Common myeloid progenitor, CD34-positive (primary cell): ENCODE measurements around the gene EPHA3.

ENCODE experiments used
- CTCF ChIA-PET: fragments of 350-600 bp; sonication (Branson Sonifier 250); formaldehyde crosslinking; loops from one replicate; lab custom pipeline; 2021; ENCODE audit warnings: antibody characterized with exemption; lab: Charles Lee
- POLR2A ChIA-PET: fragments of 350-600 bp; sonication (Branson Sonifier 250); formaldehyde crosslinking; loops from one replicate; lab custom pipeline; 2021; ENCODE audit warnings: antibody characterized with exemption; lab: Charles Lee
- DNase-seq, 3 donors: peaks; one replicate each; pipeline versions ENCODE4 v3.0.0 to v3.0.0-alpha.2; 2013
- H3K27ac ChIP-seq, 2 experiments: 1 replicate in 1 of 2; 2 replicates in 1 of 2; pipeline ENCODE4 v1.7.0; 2013; ENCODE audit warnings: inconsistent platforms in 2 of 2, low read length in 2 of 2, mild to moderate bottlenecking in 2 of 2, low read depth in 1 of 2, moderate library complexity in 1 of 2; ENCODE audit not compliant: severe bottlenecking in 2 of 2, insufficient read depth in 1 of 2, poor library complexity in 1 of 2
- H3K27me3 ChIP-seq, 5 experiments: replicated peaks in 2 of 5; 1 replicate in 3 of 5; 2 replicates in 2 of 5; pipeline versions ENCODE4 v1.6.1 to v1.7.0; 2013; ENCODE audit warnings: low read length in 4 of 5, mild to moderate bottlenecking in 2 of 5, moderate library complexity in 2 of 5, inconsistent platforms in 1 of 5; ENCODE audit not compliant: insufficient read depth in 5 of 5, control insufficient read depth in 4 of 5
- H3K36me3 ChIP-seq, 4 experiments: 1 replicate in 2 of 4; 2 replicates in 2 of 4; pipeline versions ENCODE4 v1.6.1 to v1.7.0; 2013; ENCODE audit warnings: low read length in 3 of 4, control low read depth in 1 of 4, mild to moderate bottlenecking in 1 of 4; ENCODE audit not compliant: control insufficient read depth in 4 of 4, insufficient read depth in 4 of 4
- H3K4me1 ChIP-seq, 4 experiments: 1 replicate in 3 of 4; 2 replicates in 1 of 4; pipeline versions ENCODE4 v1.6.1 to v1.7.1; 2013; ENCODE audit warnings: low read length in 3 of 4, mild to moderate bottlenecking in 3 of 4, control low read depth in 1 of 4, inconsistent platforms in 1 of 4, moderate library complexity in 1 of 4; ENCODE audit not compliant: control insufficient read depth in 4 of 4, insufficient read depth in 4 of 4; ENCODE audit errors: control extremely low read depth in 1 of 4
- H3K4me3 ChIP-seq, 7 experiments: 1 replicate in 4 of 7; 2 replicates in 3 of 7; pipeline versions ENCODE4 v1.5.1 to v1.7.0; 2013; ENCODE audit warnings: mild to moderate bottlenecking in 7 of 7, low read length in 6 of 7, moderate library complexity in 6 of 7, inconsistent platforms in 2 of 7, low read depth in 2 of 7, control low read depth in 1 of 7; ENCODE audit not compliant: insufficient read depth in 4 of 7, control insufficient read depth in 1 of 7; ENCODE audit errors: extremely low read depth in 1 of 7
- H3K9me3 ChIP-seq, 5 experiments: 1 replicate in 4 of 5; 2 replicates in 1 of 5; pipeline versions ENCODE4 v1.6.1 to v1.7.1; 2013; ENCODE audit warnings: low read length in 4 of 5, mild to moderate bottlenecking in 2 of 5, inconsistent platforms in 1 of 5, low read depth in 1 of 5, moderate library complexity in 1 of 5; ENCODE audit not compliant: control insufficient read depth in 4 of 5, insufficient read depth in 2 of 5; ENCODE audit errors: control extremely low read depth in 1 of 5
- WGBS: methylation state at CpG from one replicate; pipeline ENCODE4 v1.1.5; 2013; ENCODE audit not compliant: insufficient coverage; 5-methylcytosine and 5-hydroxymethylcytosine counted together

The EPHA3 gene

GRCh38 chr3:89275001-89275400, 167.6 kb downstream of the EPHA3 start:
- DNase-seq: no peak
- H3K9me3 ChIP-seq: no peaks in the 10 kb centered on the region
- no peaks in the 10 kb centered on the region for H3K27me3 ChIP-seq
- POLR2A ChIA-PET: no interaction called here
- H3K36me3 ChIP-seq: no peaks in the 10 kb centered on the region
- H3K4me3 ChIP-seq: no peak overlapping the region
- H3K27ac ChIP-seq: no peak overlapping the region
- H3K4me1 ChIP-seq: no peaks in the 10 kb centered on the region
- CTCF ChIA-PET: no interaction called here
- WGBS: 100% methylated on average over 1 of the region's 5 CpGs

GRCh38 chr3:89276116-89276515, 168.7 kb downstream of the EPHA3 start:
- CTCF ChIA-PET: no interaction called here
- Histone ChIP-seq H3K27me3 (no peaks in the 10 kb centered on the region), H3K4me1 (no peaks in the 10 kb centered on the region), H3K9me3 (no peaks in the 10 kb centered on the region), H3K27ac (no peak overlapping the region), H3K36me3 (no peaks in the 10 kb centered on the region), H3K4me3 (no peak overlapping the region)
- DNase-seq: no peak
- POLR2A ChIA-PET: no interaction called here

GRCh38 chr3:89278302-89279025, 171.0 kb downstream of the EPHA3 start:
- H3K4me1 ChIP-seq: no peaks in the 10 kb centered on the region

DNA sequence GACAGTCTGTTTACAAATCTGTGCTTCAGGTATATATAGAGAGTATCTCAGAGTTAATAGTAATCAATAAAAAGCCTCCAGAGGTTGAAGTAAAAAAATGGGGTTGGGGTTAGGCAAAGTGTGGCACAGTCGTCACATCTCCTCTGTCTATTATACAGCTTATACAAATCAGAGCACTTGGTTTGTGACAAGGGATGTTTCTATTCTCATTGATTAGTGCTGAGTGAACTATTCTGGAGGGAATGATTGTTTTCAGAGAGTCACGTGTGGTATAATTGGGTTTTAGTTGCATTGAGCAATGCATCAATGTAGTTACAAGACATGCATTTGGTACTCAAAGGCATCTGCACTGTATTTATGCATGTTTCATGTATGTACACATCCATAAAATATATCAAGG, 172.9 kb downstream of the EPHA3 start:
- Histone ChIP-seq H3K27ac (no peak overlapping the region), H3K4me1 (no peaks in the 10 kb centered on the region), H3K27me3 (no peaks in the 10 kb centered on the region), H3K4me3 (no peak overlapping the region), H3K9me3 (peaks cover 0 to under 1% (median 0%) of the 10 kb centered on the region in 5 experiments), H3K36me3 (no peaks in the 10 kb centered on the region)
- no peak for DNase-seq
- ChIA-PET CTCF (interaction anchor here (0.7 kb wide), 1 partner anchor 34 kb away, joined by 3 read pairs; no protein-coding TSS in a partner anchor), POLR2A (no interaction called here)
- 100% methylated on average over 1 of the region's 2 CpGs for WGBS

More at GRCh38 chr3:89278302-89279025, 171.0 kb downstream of the EPHA3 start:
- WGBS: 94% methylated on average over 5 of the region's 9 CpGs
- Histone ChIP-seq H3K36me3 (no peaks in the 10 kb centered on the region), H3K27ac (no peak overlapping the region), H3K4me3 (no peak overlapping the region), H3K9me3 (no peaks in the 10 kb centered on the region), H3K27me3 (no peaks in the 10 kb centered on the region)
- CTCF ChIA-PET: interaction anchor here (1.0 kb wide), 1 partner anchor 33 kb away, joined by 3 read pairs; no protein-coding TSS in a partner anchor
- DNase-seq: no peak
- POLR2A ChIA-PET: no interaction called here

DNA sequence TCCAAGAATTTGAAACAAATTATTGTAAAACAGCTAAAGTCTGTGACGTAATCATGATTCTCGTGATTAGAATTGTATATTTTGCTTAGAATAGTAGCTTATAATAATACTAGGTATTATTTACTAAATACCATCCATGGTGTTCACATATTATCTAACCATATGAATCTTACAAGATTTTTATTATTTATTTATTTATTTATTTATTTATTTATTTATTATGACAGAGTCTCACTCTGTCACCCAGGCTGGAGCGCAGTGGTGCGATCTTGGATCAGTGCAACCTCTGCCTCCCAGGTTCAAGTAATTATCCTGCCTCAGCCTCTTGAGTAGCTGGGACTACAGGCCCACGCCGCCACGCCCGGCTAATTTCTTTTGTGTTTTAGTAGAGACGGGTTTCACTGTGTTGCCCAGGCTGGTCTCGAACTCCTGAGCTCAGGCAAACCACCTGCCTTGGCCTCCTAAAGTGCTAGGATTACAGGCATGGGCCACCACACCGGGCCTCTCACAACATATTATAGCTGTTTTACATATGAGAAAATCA, 173.5 kb downstream of the EPHA3 start:
- Histone ChIP-seq H3K4me3 (no peak overlapping the region), H3K9me3 (peaks cover 0 to 4% (median 0%) of the 10 kb centered on the region in 5 experiments), H3K36me3 (no peaks in the 10 kb centered on the region), H3K4me1 (no peaks in the 10 kb centered on the region), H3K27me3 (no peaks in the 10 kb centered on the region), H3K27ac (no peak overlapping the region)
- DNase-seq: no peak
- ChIA-PET CTCF (no interaction called here), POLR2A (no interaction called here)
- WGBS: 96% methylated on average over 8 of the region's 11 CpGs

GRCh38 chr3:89287902-89288508, 180.6 kb downstream of the EPHA3 start:
- 100% methylated on average over 1 of the region's 1 CpG for WGBS
- ChIA-PET POLR2A (no interaction called here), CTCF (interaction anchor here (1.4 kb wide), 1 partner anchor 57 kb away, joined by 3 read pairs; no protein-coding TSS in a partner anchor)
- Histone ChIP-seq H3K9me3 (peaks cover 0 to 6% (median 0%) of the 10 kb centered on the region in 5 experiments), H3K27ac (no peak overlapping the region), H3K4me1 (no peaks in the 10 kb centered on the region), H3K4me3 (no peak overlapping the region), H3K36me3 (no peaks in the 10 kb centered on the region), H3K27me3 (no peaks in the 10 kb centered on the region)
- no peak for DNase-seq

GRCh38 chr3:89289574-89290190, 182.3 kb downstream of the EPHA3 start:
- WGBS: no CpG with 5 or more reads among the region's 5 CpGs

More at GRCh38 chr3:89289574-89290190, 182.3 kb downstream of the EPHA3 start:
- Histone ChIP-seq H3K4me3 (no peak overlapping the region), H3K4me1 (no peaks in the 10 kb centered on the region), H3K36me3 (no peaks in the 10 kb centered on the region), H3K9me3 (peaks cover 0 to 6% (median 0%) of the 10 kb centered on the region in 5 experiments), H3K27ac (no peak overlapping the region), H3K27me3 (no peaks in the 10 kb centered on the region)
- CTCF ChIA-PET: no interaction called here
- no peak for DNase-seq
- POLR2A ChIA-PET: no interaction called here
